Measurements from ENCODE around the gene TAAR5. TPM values are rescaled to one million over a fixed set of nuclear protein-coding genes. Genes with fewer than 3 reads are reported as not detected.
"Not testable (repeated sequence)": the region's sequence is repeated elsewhere in the genome, so short reads cannot be mapped to it uniquely, and the experiment has no call there.

TAAR5 gene
- not detected in 2 replicates for total RNA-seq (2014; rRNA removed; shearing (Covaris generic))

- DNase-seq (ENCODE audit: low spot score) = no peak
Measured at GRCh38 chr6:132589454-132589853, at the start of gene TAAR5. Gene TAAR5, minus strand, starts transcription at chr6:132589741. Its CDS starts 55 bp downstream, at chr6:132589686.

GRCh38 chr6:132637135-132637534, 47.6 kb upstream of the TAAR5 start:
- DNase-seq (ENCODE audit: low spot score) = not testable (repeated sequence)

- DNase-seq (ENCODE audit: low spot score) = not testable (repeated sequence)
Measured at GRCh38 chr6:132635906-132636305, 46.4 kb upstream of the TAAR5 start.

DNA sequence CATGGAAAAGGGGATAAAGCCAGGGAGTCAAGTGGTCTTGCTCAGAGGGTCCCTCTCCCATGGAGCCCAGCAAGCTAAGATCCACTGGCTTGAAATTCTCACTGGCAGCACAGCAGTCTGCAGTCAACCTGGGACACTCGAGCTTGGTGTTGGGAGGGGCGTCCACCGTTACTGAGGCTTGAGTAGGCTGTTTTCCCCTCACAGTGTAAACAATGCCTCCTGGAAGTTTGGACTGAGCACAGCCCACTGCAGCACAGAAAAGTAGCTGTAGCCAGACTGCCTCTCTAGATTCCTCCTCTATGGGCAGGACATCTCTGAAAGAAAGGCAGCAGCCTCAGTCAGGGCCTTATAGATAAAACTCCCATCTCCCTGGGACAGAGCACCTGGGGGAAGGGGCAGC, 45.7 kb upstream of the TAAR5 start:
- not testable (repeated sequence) for DNase-seq (ENCODE audit: low spot score)

DNA sequence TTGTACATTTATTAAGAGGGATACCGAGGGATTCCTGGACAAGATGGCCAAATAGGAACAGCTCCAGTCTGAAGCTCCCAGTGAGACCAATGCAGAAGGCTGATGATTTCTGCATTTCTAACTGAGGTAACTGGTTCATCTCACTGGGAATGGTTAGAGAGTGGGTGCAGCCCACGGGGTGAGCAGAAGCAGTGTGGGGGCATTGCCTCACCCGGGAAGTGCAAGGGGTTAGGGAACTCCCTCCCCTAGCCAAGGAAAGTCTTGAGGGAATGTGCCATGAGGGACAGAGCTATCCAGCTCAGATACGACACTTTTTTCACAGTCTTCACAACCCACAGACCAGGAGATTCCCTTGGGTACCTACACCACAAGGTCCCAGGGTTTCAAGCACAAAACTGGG, 45.3 kb upstream of the TAAR5 start:
- DNase-seq (ENCODE audit: low spot score) = no peak

GRCh38 chr6:132633362-132633761, 43.8 kb upstream of the TAAR5 start:
- no peak for DNase-seq (ENCODE audit: low spot score)

DNA sequence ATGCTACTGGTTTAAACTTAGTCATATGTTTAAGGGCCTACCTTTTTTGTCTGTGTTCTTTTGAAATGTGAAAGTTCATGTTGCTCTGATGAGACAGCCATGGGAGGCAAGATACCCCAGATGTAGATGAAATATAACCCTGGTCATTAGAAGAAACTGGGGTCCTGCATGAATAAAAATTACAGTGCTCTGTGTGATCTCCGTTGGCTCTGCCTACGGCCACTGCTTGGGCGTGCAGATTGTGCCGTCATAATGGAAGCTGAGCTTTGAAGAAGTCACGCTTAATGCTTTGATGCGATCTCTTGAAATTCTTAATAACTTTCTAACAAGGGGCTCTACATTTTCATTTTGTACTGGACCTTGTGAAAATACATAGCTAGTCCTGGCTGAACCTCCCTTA, 34.6 kb upstream of the TAAR5 start, which contains the start of gene TAAR2:
Gene TAAR2 (minus strand): TSS at position 101 of the 400 bp plus-strand sequence. CDS start 0 bp downstream, at position 101.
- no peak for DNase-seq (ENCODE audit: low spot score)

DNA sequence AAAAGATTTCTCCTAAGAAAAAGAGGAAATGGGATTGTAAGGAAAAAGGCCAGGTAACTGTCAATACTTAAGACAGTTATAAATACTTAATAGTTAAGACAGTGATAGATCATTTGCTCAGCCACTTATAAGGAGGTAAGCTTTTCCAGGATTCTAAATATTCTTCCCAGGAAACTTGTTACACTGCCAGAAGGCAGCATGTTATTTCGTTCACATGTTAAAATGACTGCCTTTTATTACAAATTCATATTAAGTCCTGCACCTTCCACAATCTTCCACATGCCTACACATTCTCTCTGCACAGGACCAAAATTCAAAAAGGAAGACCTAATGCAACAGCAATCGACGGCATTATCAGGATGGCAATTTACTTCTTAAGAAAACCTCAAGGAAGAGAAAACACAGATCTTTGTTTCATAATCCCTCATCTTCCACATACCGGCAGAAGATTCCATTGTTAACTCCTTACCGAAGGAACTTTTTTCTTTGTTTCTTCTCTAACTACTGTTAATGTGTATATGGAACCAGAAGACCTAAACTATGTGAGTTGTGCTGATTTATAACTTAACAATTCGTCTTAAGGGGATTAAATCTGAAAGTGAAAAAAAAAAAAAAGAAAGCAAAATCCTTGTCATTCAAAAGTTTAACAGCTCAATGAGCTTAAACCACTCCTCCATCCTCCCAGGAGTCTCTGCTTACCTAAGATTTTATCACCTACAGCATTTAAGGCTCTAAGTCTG, 33.7 kb upstream of the TAAR5 start:
- no peak for DNase-seq (ENCODE audit: low spot score)

GRCh38 chr6:132616677-132617076, 27.1 kb upstream of the TAAR5 start:
- DNase-seq (ENCODE audit: low spot score) = no peak

DNA sequence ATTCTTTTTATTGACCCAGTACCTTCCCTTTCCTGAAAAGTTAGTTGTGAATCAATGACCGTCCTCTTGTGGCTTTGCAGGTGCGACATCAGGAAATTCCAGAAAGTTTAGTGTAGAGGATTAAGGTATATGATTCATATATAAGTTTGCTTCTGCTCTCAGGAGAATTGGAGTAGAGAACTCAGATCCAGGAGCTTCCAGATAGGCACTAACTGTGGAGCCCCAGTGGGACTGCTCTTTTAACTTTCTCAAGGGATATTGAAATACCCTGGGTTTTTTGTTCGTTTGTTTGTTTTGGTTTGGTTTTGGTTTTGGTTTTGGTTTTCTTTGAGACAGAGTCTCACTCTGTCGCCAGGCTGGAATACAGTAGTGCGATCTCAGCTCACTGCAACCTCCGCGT, 25.0 kb upstream of the TAAR5 start:
- DNase-seq (ENCODE audit: low spot score) = peak; percentile 56

DNA sequence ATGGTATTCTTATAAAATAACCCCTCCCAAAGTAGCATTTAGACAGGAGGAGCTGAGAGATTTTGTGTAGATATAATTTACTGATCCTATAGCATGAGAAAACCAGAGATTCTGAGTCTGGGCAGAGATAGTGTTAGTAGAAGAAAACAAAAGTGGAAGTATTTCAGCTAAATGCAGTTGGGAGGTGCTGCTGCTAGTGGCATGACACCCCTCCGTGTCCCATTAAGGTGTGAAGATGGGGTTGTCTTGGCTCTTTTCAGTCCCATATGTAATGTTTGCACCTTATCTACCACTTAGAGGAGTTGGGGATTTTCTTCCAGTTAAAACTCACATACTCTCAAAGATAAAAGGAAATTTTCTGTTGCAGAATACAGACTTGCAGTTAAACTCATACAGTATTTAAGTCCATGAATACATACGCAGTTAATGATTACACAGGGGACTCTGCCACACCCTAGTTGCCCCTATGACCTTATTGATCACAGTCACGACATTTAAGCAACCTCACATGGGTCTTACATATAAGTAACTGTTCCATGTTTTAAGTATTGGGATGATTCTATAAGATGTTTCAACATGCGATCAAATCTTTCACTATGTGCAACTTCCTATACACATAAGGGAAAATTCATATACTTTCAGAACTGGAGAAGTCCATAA, 23.0 kb upstream of the TAAR5 start:
- DNase-seq (ENCODE audit: low spot score) = no peak

- DNase-seq (ENCODE audit: low spot score) = no peak
Measured at GRCh38 chr6:132611616-132612015, 22.1 kb upstream of the TAAR5 start.

GRCh38 chr6:132607544-132608233, 18.1 kb upstream of the TAAR5 start:
- DNase-seq (ENCODE audit: low spot score) = peak; percentile 81

GRCh38 chr6:132604635-132605152, 15.2 kb upstream of the TAAR5 start:
- DNase-seq (ENCODE audit: low spot score) = no peak

DNA sequence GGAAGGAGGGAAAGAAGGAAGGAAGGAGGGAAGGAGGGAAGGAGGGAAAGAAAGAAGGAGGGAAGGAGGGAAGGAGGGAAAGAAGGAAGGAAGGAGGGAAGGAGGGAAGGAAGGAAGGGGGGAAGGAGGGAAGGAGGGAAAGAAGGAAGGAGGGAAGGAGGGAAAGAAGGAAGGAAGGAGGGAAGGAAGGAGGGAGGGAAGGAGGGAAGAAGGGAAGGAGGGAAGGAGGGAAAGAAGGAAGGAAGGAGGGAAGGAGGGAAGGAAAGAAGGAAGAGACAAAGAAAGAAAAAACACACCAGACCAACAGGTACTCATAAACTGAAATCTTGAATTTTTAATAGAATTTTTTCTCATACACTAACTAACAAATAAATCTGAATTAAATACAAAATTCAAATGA, 11.4 kb upstream of the TAAR5 start:
- not testable (repeated sequence) for DNase-seq (ENCODE audit: low spot score)

DNA sequence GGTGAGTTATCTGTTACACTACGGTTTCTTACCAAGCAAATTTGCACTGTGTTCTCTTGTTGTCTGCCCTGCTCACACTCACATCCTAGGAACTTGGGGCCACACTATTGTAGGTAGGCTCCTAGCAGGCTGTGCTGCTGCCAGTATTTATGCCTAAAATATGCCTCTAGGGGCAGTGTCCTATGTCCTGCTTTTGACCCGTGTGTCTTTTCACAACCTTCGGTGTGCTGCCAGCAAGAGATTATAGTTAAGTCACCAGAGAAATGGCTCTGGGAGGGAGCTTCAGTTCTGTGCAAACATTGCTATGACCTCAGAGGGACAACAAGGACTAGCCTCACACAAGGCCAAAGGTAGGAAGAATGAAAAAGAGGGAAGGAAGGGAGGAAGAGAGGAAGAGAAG, 8.9 kb upstream of the TAAR5 start:
- DNase-seq (ENCODE audit: low spot score) = peak; percentile 57

- no peak for DNase-seq (ENCODE audit: low spot score)
Measured at GRCh38 chr6:132596201-132596600, 6.7 kb upstream of the TAAR5 start.

GRCh38 chr6:132592855-132593254, 3.3 kb upstream of the TAAR5 start:
- DNase-seq (ENCODE audit: low spot score) = no peak

DNA sequence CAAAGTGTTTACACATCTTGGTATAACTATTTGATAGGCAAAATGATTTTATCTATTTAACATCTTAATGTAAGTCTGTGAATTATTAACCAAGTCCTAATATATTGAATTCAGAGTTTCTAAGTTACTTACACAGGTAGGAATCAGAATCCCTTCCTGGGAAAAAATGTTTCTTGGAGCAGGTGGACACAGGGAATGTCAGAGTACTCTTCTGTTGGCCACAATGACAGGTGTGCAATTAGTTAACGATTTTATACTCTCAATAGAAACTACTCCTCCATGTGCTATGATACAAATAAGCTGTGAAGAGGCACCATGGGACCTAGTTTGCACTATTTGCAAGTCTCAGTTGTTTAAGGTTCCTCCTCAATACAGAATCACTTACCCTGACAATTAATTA, 821 bp upstream of the TAAR5 start:
- DNase-seq (ENCODE audit: low spot score) = no peak

- DNase-seq (ENCODE audit: low spot score) = no peak
Measured at GRCh38 chr6:132587424-132587823, 2.1 kb downstream of the TAAR5 start.

DNA sequence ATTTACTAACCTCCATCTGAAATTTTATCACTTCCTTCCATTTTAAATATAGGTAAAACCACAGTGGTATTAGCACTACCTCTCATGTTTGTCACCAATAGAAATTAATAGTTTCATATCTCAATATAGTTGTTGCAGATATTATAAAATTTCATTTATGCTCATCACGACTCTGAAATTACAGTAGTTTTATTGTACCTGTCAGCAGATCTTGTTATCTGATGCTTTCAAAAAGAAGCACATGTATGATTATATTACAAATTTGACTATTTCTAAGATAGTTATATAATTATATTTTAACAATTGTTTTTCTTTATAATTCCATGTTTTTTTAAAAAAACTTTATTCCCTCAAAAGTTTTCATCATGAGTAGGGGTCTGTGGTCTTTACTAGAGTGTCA, 4.8 kb downstream of the TAAR5 start:
- DNase-seq (ENCODE audit: low spot score) = no peak

GRCh38 chr6:132571774-132572173, 17.8 kb downstream of the TAAR5 start:
- DNase-seq (ENCODE audit: low spot score) = no peak
